ENCODE measurements around the gene CREBZF. TPM values are rescaled to one million over a fixed set of nuclear protein-coding genes. Genes with fewer than 3 reads are reported as not detected.

Gene CREBZF
- total RNA-seq: 9.4 and 12.7 TPM in 2 replicates

DNA sequence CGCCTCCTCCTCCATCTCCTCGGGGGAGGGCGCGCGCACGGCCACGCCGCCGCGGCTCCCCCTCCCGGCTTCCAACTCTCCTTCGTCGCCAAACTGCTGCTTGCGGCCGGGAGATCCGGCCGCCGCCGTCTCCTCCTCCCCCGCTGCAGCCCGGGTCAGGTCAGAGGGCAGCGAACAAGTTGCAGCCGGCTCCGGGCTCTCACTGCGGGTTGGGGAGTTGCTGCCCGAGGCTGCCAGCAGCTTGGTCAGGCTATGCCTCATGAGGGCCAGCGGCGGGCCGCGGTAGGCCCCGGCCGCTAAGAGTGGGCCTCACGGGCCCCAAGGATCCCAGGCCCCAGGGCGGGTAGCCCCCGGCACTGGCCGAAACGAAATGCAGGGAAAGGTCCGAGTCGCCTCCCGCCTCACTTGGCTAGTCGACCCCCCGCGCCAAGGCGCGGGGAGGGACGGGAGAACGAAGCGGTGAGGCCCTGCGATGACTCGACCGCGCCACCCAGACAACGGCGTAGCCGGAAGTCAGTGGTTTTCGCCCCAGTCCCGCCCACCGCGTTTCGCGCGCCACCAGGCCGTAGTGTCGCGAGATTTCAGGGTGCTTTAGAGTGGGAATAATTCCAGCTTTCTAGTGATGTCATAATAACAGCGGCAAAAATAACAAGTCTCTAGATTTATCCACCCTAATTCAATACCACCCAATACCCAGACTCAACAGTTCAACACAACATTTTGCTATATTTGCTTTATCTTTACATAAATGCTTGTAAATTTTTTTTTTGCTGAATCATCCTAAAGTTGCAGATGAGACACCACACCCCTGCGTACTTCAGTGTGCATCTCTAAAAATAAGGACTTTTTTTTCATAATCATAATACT lies at the start of gene CREBZF:
CREBZF (minus strand) TSS at position 515 of the 867 bp plus-strand sequence; CDS start at position 261, 254 bp downstream.

DNA sequence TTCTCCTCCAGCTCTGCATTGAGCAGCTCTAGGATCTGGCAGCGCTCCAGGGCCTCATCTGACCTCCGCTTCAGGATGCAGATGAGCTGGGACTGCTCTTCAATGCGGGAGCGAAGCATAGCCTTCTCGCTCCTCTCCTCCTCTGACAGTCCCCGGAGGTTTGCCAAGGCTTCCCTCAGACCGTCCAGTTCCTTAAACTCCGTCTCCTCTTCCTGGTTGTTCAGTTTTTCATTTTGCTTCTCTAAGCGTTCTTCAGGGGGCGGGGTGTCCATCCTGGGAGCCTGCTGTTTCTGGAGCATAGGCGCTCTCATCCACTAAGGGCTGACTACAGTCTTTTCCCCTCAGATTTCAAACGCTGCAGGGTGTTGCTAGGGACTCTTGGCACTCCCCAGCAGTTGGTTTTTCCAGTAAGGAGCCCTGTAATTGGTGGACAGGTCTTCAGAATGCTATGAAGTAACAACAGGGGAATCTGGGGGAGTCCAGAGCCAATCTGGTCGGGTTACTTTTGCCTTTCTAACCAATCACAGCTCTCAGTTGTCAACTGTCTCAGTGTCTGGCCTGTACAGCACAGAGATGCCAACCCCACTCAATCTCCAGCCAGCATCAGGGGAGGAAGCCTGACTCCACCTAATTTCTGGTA lies 21.0 kb upstream of the CREBZF start, which contains the start of gene CCDC89:
CCDC89 (minus strand) TSS at position 376 of the 640 bp plus-strand sequence; CDS start at position 311, 65 bp downstream.

GRCh38 chr11:85647604-85648299 lies 17.2 kb downstream of the CREBZF start, which contains the start of gene TMEM126A:
Gene TMEM126A (plus strand): TSS chr11:85647967. CDS start chr11:85650256, 2,289 bp downstream.

DNA sequence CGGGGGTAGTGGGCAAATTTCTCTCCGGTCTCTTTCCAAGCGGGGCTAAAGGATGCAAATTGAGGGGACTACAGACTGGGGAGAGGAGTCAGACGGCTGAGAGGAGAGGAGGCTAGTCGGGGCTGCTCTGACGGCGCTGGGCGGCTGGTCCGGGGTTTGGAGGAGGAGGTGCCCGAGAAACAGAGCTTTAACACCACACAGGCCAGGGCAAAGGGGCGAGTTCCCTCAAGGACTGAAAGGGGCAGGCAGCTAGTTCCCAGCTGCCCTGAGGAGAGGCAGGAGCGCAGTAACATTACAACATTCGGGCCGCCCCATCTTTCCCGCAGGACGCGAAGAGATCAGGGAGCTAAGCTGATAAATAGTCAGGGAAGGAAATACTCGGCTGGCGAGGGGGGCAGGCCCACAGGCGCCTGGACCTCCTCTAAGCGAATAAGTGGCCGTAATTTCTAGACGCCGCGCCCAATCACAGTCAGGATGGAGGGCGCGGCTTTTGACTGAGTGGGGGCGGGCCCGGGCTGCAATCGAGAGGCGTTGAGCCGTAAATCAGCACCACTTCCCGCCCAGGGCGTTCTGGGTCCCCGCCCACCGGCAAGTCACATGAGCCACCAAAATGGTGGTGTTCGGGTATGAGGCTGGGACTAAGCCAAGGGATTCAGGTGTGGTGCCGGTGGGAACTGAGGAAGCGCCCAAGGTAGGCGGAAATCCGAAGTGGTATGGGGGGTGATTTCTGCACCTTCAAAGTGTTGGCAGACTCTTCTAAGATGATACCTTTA lies 36.7 kb downstream of the CREBZF start, which contains the start of gene TMEM126B:
TMEM126B (plus strand) TSS at position 596 of the 773 bp plus-strand sequence; CDS start at position 611, 15 bp downstream.

DNA sequence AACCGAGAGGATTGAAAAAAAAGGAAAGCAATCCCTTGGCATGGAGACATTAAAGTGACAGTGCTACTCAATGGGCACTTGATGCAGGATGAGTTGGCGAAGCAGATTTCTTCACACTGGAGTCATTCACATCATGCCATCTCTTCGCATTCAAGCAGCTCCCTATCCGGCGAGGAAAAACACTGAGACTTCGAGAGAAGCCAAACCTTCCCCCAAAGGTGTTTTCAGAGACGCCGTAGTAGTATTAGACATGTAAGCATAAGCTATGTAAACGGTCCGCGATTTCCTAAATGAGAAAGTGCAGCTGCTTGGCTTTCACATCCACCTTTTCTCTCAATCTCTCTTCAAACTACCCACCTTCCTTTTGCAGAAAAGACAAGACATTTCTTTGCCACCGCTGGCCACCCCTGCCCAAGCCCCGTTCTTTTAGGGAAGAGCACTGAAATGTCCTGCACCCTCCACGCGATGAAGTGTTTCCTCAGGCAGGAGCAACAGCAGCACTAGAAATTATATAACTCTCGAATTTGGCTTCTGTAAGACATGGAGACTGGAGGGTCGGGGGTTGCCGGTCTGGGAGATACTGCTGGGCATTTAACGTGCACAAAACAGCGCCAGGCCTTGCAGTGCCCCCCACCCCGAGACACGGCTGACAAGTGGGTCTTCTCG lies 37.5 kb downstream of the CREBZF start, which contains the start of gene DLG2:
DLG2 (minus strand) TSS at position 13 of the 666 bp plus-strand sequence.

Other genes with a start within 250 kb of the CREBZF start
- gene DLG2, start 37.8 kb downstream of the CREBZF start, total RNA-seq: 0.20 TPM in 2 replicates
- gene TMEM126B, start 36.5 kb downstream of the CREBZF start, total RNA-seq: 74.3 and 82.7 TPM in 2 replicates
- gene TMEM126A, start 17.2 kb downstream of the CREBZF start, total RNA-seq: 48.5 and 64.0 TPM in 2 replicates
- gene CCDC89, start 21.1 kb upstream of the CREBZF start, total RNA-seq: 0.10 and 0.13 TPM in 2 replicates
- gene SYTL2, start 146.0 kb upstream of the CREBZF start, total RNA-seq: 2.0 and 6.7 TPM in 2 replicates
- gene CCDC83, start 190.3 kb upstream of the CREBZF start, total RNA-seq: not detected in 2 replicates

Measured in mammary microvascular endothelial cell (primary cell).